Posterior vena cava (tissue), 2 donors: ENCODE results near the gene COX7A2L. TPM values are rescaled to one million over a fixed set of nuclear protein-coding genes. Genes with fewer than 3 reads are reported as not detected.

Experiments
- total RNA-seq, 2 donors: library from RNA; stranded (reverse); fragmentation: NEBNext Ultra II Directional; extraction: Animal tissue kit (Norgen Biotek cat#: 25700); gene quantifications; one replicate each; pipeline ENCODE4 v1.2.1, GENCODE V29; 2021
- donor health status: DM: yes; HTN: yes; CAD: no.
- donor health status: DM: yes; HTN: yes; CAD: no.

Gene COX7A2L
- total RNA-seq, 2 donors from 2014 or later = 58.1 to 58.7 TPM

Other genes starting within 250 kb of the COX7A2L start
- gene EML4, start 191.9 kb downstream of the COX7A2L start, total RNA-seq = 10 to 100 TPM; 33.9 to 36.6 TPM
- under 1 TPM in 1 of 2 donors, not detected in 1; 0.05 TPM for gene KCNG3, start 132.8 kb upstream of the COX7A2L start, total RNA-seq
- gene MTA3, start 207.4 kb upstream of the COX7A2L start, total RNA-seq = 10 to 100 TPM; 29.7 to 30.3 TPM